ENCODE results near the gene MRPL24.

DNA sequence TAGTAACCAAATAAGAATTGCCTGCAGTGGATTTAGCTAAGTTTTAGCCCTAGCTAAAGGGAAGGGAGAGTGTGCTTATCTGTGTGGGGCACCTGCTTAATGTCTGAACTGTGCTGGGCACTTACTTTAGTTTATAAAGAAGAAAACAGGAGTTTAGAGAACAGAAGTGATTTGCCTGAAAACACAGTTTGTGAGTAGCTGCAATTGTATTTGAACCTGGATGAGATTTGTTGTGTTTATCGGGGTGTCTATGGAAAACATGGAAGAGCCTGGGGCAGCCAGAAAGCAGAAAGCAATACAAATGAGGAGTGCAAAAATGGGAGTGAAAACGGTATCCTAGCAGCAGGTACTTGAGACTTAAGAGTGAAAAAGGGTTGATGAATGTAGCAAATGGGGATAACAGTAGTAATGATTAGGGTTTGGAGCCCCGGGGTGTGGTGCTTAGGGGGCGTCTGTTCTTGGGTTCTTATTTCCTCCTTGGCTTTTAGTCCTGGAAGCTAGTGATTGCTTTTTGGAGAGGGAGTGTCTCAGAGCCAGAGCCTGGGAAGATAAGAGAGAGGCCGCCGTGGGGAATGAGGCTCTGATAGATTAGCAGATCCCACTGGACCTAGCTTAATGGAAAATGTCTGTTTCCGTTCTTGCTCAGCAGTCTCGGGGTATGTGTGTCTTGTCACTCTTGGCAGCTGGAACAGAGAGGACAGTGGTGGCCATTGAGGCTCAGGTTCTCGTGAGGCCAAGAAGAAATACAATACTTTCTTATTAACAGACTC is 32.0 kb upstream of the MRPL24 start:
- no peak for TF ChIP-seq CTCF (IDR thresholded peaks at IDR 0.05; ENCODE audit: insufficient read depth, low read length, poor library complexity, severe bottlenecking)
- no peak for TF ChIP-seq EZH2phosphoT487 (conservative IDR thresholded peaks at IDR 0.05; ENCODE audit: low read length)
